Activated naive CD4-positive, alpha-beta T cell treated with anti-CD3 and anti-CD28 coated beads for 36 hours (primary cell): Measurements from ENCODE around the gene ASIC3. TPM values are rescaled to one million over a fixed set of nuclear protein-coding genes. Genes with fewer than 3 reads are reported as not detected.

Experiments used
- CTCF ChIA-PET: fragments of 350-600 bp; sonication (Branson Sonifier 250); formaldehyde crosslinking; loops from one replicate; lab custom pipeline; 2021; ENCODE audit warnings: antibody characterized with exemption; lab: Charles Lee
- DNase-seq: peaks from one replicate; pipeline ENCODE4 v3.0.0-alpha.2; 2020
- H3K27ac Mint-ChIP-seq: one replicate; pipeline ENCODE4 v1.8.0; 2021; ENCODE audit warnings: mild to moderate bottlenecking, mixed read lengths
- H3K27me3 Mint-ChIP-seq: one replicate; pipeline ENCODE4 v1.8.0; 2021; ENCODE audit warnings: low read depth, mixed read lengths
- H3K36me3 Mint-ChIP-seq: one replicate; pipeline ENCODE4 v1.8.0; 2021; ENCODE audit warnings: low read depth, mixed read lengths
- H3K4me1 Mint-ChIP-seq: one replicate; pipeline ENCODE4 v1.8.0; 2021; ENCODE audit warnings: low read depth, mixed read lengths
- H3K4me3 Mint-ChIP-seq: one replicate; pipeline ENCODE4 v1.8.0; 2021; ENCODE audit warnings: mild to moderate bottlenecking, moderate library complexity, mixed read lengths
- H3K9me3 Mint-ChIP-seq: one replicate; pipeline ENCODE4 v1.8.0; 2021; ENCODE audit warnings: mixed read lengths
- intact Hi-C: fragments of 100-400 bp; cut with micrococcal nuclease; formaldehyde crosslinking; loops from one replicate; pipeline ENCODE4 v1.15.1; 2023
- total RNA-seq, 2 experiments: library from RNA; stranded (reverse); gene quantifications; one replicate each; pipeline ENCODE4 v1.2.3, GENCODE V29; 2021

The ASIC3 gene
- total RNA-seq, 2 experiments from 2014 or later: 6.8 to 7.9 TPM

DNA sequence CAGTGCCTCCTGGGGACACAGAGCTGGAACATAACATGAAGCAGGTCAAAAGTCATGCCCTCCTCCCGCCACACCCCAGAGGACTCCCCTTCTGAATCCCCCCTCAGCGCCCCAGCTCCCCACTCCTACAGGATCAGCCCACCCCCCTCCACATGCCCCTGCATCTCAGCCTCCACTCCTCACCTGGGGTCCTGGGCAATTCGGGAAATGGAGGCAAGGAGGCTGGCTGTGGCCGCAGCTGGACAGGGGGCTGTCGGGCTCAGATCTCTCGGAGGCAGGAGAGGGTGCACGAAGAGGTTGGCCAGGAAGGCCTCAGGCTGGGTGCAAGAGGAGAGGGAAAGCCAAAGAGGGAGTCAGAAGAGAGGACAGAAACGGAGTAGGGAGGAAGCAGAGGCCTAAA, 31.8 kb upstream of the ASIC3 start:
- no peaks in the 10 kb centered on the region for H3K9me3 Mint-ChIP-seq
- peaks cover 65% of the 10 kb centered on the region for H3K4me1 Mint-ChIP-seq
- intact Hi-C loops: loop anchor here (2.0 kb wide), 1 partner anchor 54 kb away; no protein-coding TSS in a partner anchor
- peaks cover 7% of the 10 kb centered on the region for H3K27me3 Mint-ChIP-seq
- H3K27ac Mint-ChIP-seq: no peak overlapping the region
- H3K4me3 Mint-ChIP-seq: no peak overlapping the region
- H3K36me3 Mint-ChIP-seq: no peaks in the 10 kb centered on the region
- CTCF ChIA-PET: interaction anchor here (0.8 to 4.3 kb wide), 5 partner anchors 8 to 118 kb away, joined by 3 to 32 read pairs (median 9); no protein-coding TSS in a partner anchor
- no peak for DNase-seq

DNA sequence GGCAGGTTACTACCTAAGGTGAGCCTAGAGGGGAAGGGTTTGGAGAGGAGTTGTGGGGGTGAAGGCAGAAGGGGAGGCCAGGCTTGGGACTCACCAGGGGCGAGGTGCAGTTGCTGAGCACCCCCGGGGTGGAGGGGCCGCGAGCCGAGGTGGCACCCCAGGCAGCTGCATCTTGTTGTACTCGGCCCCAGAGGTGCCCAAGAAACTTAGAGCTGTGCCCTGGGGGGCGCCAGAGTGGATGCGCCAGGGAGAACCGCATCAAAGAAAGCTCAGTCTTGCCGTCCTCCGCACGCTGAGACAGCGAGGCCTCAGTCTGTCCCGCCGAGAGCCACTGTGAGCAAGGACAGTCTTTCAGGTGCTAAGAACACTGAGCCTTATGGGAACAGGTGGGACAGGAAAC, 31.4 kb upstream of the ASIC3 start:
- peaks cover 60% of the 10 kb centered on the region for H3K4me1 Mint-ChIP-seq
- no peak for DNase-seq
- H3K4me3 Mint-ChIP-seq: no peak overlapping the region
- H3K36me3 Mint-ChIP-seq: no peaks in the 10 kb centered on the region
- intact Hi-C loops: loop anchor here (2.0 kb wide), 1 partner anchor 54 kb away; no protein-coding TSS in a partner anchor
- H3K27ac Mint-ChIP-seq: no peak overlapping the region
- CTCF ChIA-PET: interaction anchor here (0.8 to 4.3 kb wide), 6 partner anchors 9 to 119 kb away, joined by 3 to 32 read pairs (median 8); no protein-coding TSS in a partner anchor
- no peaks in the 10 kb centered on the region for H3K9me3 Mint-ChIP-seq
- peaks cover 7% of the 10 kb centered on the region for H3K27me3 Mint-ChIP-seq

DNA sequence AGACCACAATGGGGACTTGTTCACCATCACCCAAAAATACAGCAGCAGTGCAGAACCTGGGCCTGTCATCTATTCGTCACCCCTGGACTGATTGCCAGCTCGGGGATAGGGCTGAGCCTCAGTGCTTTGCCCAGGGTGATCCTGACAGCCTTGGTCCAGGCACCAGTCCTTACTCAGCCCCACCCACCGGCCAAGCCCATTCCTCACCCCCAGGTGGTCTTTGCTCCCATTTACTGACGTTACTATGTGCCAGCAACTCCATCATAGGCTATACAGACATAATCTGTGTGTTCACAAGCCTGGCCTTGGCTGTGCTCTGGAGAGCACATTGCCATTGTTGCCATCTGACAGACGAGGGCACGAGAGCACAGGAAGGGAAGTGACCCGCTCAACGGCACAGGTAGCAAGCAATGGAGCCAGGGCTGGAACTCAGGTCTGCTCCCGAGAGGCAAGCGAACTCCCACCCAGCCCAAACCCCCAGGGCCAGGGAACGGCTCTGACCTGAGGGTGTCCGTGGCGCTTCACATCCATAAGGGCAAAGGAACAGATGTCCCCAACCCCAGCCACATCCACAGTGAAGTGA, 30.9 kb upstream of the ASIC3 start:
- DNase-seq: no peak
- H3K27ac Mint-ChIP-seq: no peak overlapping the region
- H3K4me3 Mint-ChIP-seq: peak overlapping the region; percentile 72
- intact Hi-C loops: loop anchor here (2.0 kb wide), 1 partner anchor 55 kb away; no protein-coding TSS in a partner anchor
- H3K4me1 Mint-ChIP-seq: peaks cover 55% of the 10 kb centered on the region
- H3K36me3 Mint-ChIP-seq: no peaks in the 10 kb centered on the region
- no peaks in the 10 kb centered on the region for H3K9me3 Mint-ChIP-seq
- CTCF ChIA-PET: interaction anchor here (0.6 to 4.3 kb wide), 13 partner anchors 7 to 1870 kb away, joined by 3 to 32 read pairs (median 5); no protein-coding TSS in a partner anchor
- peaks cover 7% of the 10 kb centered on the region for H3K27me3 Mint-ChIP-seq

DNA sequence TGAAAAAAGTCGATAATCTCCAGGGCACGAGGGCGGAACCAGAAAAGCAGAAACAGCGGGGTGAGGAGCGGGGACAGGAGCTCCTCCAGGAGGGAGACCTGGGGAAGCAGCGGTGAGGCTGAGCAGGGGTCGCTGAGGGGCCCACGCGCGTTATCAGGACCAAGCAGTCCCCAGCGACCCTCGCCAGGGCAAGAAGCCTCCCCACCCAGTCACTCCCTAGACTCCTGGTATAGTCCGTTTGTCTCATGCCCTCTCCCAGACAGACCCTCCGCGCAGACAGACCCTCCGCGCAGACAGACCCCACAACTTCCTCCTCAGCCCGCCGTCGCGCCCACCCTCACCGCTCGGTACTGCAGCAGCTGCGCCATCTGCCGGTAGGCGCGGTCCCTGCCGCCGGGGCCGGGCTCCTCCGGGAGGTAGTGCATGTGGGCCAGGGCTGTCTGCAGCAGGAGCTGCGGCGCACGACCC, 30.3 kb upstream of the ASIC3 start:
- peaks cover 7% of the 10 kb centered on the region for H3K27me3 Mint-ChIP-seq
- CTCF ChIA-PET: interaction anchor here (0.6 to 4.3 kb wide), 21 partner anchors 8 to 1870 kb away, joined by 3 to 32 read pairs (median 5); partner anchors contain the start of gene ABCB8
- no peak overlapping the region for H3K27ac Mint-ChIP-seq

DNA sequence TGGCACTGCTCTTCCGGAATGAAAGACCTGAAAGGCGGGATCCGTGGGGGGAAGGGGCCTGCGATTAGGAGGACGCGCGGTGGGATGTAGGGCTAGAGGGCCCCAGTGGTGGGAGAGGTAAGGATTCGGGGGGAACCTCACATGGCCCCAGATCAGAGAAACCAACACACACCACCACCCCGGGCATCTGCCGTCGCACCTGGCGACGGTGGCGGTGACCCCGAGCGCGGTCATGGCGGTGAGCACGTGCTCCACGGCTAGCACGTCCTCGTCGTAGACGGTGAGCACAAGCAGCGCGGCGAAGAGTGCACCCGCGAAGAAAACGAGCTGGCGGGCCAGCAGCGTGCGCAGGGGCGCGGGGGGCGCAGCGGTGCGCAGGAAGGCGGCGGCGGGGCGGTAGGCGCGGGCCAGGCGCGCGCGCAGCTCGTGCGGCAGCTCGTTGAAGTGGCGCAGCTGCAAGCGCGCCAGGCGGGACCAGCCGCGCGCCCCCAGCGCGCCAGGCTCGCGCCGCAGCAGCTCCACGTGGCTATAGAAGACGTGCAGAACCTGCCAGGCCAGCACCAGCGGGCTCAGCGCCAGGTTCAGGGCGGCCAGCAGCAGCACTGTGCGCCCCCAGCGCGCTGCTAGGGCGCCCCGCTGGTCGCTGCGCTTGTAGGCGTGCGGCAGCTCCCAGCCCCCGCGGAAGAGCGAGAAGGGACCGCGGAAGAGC, 29.8 kb upstream of the ASIC3 start:
- intact Hi-C loops: loop anchor here (1.0 to 2.0 kb wide), 3 partner anchors 44 to 120 kb away; partner anchors contain the start of gene FASTK
- H3K4me1 Mint-ChIP-seq: peaks cover 46% of the 10 kb centered on the region
- H3K36me3 Mint-ChIP-seq: no peaks in the 10 kb centered on the region
- no peaks in the 10 kb centered on the region for H3K9me3 Mint-ChIP-seq
- H3K4me3 Mint-ChIP-seq: peak overlapping the region; percentile 72
- H3K27ac Mint-ChIP-seq: no peak overlapping the region
- peak; percentile 28 for DNase-seq
- CTCF ChIA-PET: interaction anchor here (0.6 to 4.3 kb wide), 24 partner anchors 8 to 1871 kb away, joined by 3 to 32 read pairs (median 4); partner anchors contain the start of gene ABCB8
- peaks cover 7% of the 10 kb centered on the region for H3K27me3 Mint-ChIP-seq

More for the DNA sequence above, 30.3 kb upstream of the ASIC3 start:
- peak; percentile 82 for DNase-seq
- Mint-ChIP-seq H3K4me1 (peaks cover 50% of the 10 kb centered on the region), H3K9me3 (no peaks in the 10 kb centered on the region), H3K36me3 (no peaks in the 10 kb centered on the region), H3K4me3 (peak overlapping the region; percentile 72)
- intact Hi-C loops: loop anchor here (1.0 to 2.0 kb wide), 4 partner anchors 44 to 120 kb away; partner anchors contain the start of gene FASTK

DNA sequence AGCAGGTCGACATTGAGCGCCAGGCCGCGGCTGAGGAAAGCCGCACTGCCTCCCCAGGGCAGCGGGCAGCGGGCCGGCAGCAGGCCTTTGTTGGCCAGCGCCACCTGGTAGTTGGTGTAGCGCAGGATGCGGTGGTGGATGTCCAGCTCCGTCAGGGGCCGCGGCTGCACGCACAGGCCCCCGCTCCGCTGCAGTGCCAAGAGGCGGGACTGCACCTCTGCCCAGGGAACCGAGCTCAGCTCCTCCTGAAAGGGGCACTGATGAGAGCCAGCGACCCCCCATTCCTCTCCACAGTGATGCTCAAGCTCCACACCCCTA, 29.2 kb upstream of the ASIC3 start:
- H3K9me3 Mint-ChIP-seq: no peaks in the 10 kb centered on the region
- DNase-seq: no peak
- intact Hi-C loops: loop anchor here (2.0 kb wide), 1 partner anchor 62 kb away; the partner anchor contains the start of gene FASTK
- H3K4me1 Mint-ChIP-seq: peaks cover 41% of the 10 kb centered on the region
- H3K27me3 Mint-ChIP-seq: peaks cover 7% of the 10 kb centered on the region
- no peaks in the 10 kb centered on the region for H3K36me3 Mint-ChIP-seq
- CTCF ChIA-PET: interaction anchor here (0.9 to 4.3 kb wide), 21 partner anchors 8 to 262 kb away, joined by 3 to 32 read pairs (median 5); partner anchors contain the start of gene ABCB8
- H3K4me3 Mint-ChIP-seq: peak overlapping the region; percentile 5
- no peak overlapping the region for H3K27ac Mint-ChIP-seq

DNA sequence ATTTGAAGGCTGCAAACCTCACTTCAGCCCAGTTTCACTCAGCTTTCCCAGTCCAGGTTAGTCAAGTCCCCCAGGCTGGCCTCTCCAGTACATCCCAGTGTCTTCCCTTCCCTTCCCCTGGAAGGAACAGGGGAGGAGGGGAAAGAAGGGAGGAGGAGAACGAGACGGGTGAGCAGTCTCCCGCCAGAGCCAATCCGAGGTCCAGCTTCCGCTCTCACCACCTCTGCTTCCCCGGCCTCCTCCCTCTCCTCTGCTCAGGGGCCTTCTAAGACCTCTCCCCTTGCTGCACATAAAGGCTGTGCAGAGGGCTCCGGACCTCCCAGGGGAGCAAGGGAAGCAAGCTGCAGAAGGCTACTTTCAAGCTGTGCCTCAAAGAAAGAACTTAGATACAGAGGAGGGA, 28.1 kb upstream of the ASIC3 start:
- peaks cover 30% of the 10 kb centered on the region for H3K4me1 Mint-ChIP-seq
- intact Hi-C loops: no loop called here
- H3K4me3 Mint-ChIP-seq: no peak overlapping the region
- DNase-seq: no peak
- no peak overlapping the region for H3K27ac Mint-ChIP-seq
- CTCF ChIA-PET: interaction anchor here (0.6 to 4.3 kb wide), 7 partner anchors 9 to 515 kb away, joined by 3 to 32 read pairs (median 5); no protein-coding TSS in a partner anchor
- peaks cover 7% of the 10 kb centered on the region for H3K27me3 Mint-ChIP-seq
- no peaks in the 10 kb centered on the region for H3K9me3 Mint-ChIP-seq
- H3K36me3 Mint-ChIP-seq: no peaks in the 10 kb centered on the region

DNA sequence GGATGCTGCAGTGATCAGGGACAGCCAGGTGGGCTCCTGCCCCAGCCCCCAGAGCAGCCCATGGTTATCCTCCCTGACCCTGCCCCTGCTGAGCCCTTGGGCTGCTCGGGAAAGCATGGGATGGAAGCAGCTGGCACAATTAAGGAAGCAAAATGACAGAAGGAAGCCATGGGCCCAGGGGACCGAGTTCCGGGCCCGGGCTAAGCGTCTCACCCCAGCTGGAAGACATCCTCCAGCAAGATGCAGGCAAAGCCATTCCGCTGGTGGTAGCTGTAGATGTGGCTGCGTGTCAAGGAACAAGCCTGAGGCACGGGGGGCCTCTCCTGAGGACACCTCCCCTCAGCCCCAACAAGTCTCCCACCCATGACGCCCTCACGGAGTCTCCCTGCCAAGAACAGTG, 25.1 kb upstream of the ASIC3 start:
- intact Hi-C loops: no loop called here
- CTCF ChIA-PET: no interaction called here
- H3K27me3 Mint-ChIP-seq: peaks cover 6% of the 10 kb centered on the region

DNA sequence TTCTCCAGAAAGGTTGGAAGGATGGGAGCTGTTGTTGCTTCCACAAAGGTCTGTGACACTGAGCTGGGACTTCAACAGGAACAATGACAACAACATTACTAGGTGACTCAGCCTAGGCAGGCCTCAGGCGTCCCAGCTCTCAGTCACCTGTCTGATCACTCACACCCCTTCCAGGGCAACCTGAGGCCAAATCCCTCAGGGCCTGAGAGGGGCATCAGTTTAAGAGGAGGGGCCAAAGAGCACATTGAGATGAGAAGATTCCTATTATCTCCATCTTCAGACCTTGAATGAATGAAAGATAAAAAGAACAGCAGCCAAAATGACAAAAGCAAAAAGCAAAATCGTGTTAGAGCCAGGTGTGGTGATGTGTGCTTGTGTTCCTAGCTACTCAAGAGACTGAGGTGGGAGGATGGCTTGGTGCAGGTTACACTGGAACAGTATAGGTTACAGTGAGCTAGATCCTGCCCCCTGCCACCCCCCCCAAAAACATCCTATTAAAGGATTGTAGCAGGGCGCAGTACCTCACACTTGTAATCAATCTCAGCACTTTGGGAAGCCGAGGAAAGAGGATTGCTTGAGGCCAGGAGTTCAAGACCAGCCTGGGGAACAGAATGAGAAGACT, 23.8 kb upstream of the ASIC3 start, which contains the start of gene ATG9B:
TSS of gene ATG9B (minus strand) at position 60 of the 622 bp plus-strand sequence. CDS start 71 bp downstream, outside the sequence.
- Mint-ChIP-seq H3K4me1 (peaks cover 16% of the 10 kb centered on the region), H3K9me3 (no peaks in the 10 kb centered on the region), H3K27me3 (peaks cover under 1% of the 10 kb centered on the region), H3K4me3 (no peak within 1 kb of the TSS), H3K27ac (no peak within 1 kb of the TSS), H3K36me3 (peaks cover 2% of the 10 kb centered on the region)
- CTCF ChIA-PET: interaction anchor here (0.9 kb wide), 1 partner anchor 16 kb away, joined by 3 read pairs; no protein-coding TSS in a partner anchor
- no peak for DNase-seq
- intact Hi-C loops: no loop called here

More for the DNA sequence above, 25.1 kb upstream of the ASIC3 start:
- no peak overlapping the region for H3K27ac Mint-ChIP-seq
- H3K9me3 Mint-ChIP-seq: no peaks in the 10 kb centered on the region
- H3K36me3 Mint-ChIP-seq: no peaks in the 10 kb centered on the region
- H3K4me3 Mint-ChIP-seq: no peak overlapping the region
- DNase-seq: no peak
- peaks cover 18% of the 10 kb centered on the region for H3K4me1 Mint-ChIP-seq

DNA sequence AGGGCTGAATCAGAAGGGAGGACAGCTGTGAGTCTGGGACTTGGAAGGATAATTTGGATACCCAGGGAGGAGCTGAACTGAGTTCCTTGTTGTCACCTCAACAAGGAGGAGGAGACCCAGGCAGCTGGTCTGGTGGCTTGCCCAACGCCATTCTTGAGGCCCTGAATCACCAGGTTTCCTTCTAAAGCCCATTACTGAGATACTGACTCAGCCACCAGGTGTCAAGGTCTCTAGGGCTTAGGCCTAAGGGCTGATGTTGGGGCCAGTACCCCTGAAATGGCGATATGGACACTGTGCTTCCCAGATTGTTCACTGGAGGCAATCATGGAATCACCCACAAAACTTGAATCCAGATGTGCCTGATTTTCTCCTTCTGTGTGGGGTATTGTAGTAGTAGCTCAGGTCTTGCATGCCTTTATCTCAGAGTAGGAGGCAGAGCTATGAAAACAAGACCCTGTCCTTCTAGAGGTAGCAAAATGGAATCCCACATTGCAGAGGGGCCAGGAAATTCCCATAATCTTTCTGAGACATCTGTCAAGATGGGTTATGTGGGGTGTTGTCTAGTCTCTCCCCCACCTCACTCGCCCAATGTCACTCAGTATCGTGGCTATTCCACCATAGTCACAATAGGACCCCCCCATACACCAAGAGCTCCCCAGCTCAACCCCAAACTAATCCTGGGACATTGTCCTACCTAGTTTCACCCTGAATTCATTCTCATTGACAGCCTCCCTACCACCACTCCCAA, 22.2 kb upstream of the ASIC3 start:
- no peaks in the 10 kb centered on the region for H3K27me3 Mint-ChIP-seq
- no peaks in the 10 kb centered on the region for H3K9me3 Mint-ChIP-seq
- no peak for DNase-seq
- CTCF ChIA-PET: interaction anchor here (1.3 to 1.5 kb wide), 2 partner anchors 8 to 9 kb away, joined by 3 read pairs; no protein-coding TSS in a partner anchor
- H3K36me3 Mint-ChIP-seq: peaks cover 5% of the 10 kb centered on the region
- no peak overlapping the region for H3K4me3 Mint-ChIP-seq
- intact Hi-C loops: no loop called here
- no peak overlapping the region for H3K27ac Mint-ChIP-seq
- peaks cover 20% of the 10 kb centered on the region for H3K4me1 Mint-ChIP-seq
